ENCODE results near the gene IRAK3.

DNA sequence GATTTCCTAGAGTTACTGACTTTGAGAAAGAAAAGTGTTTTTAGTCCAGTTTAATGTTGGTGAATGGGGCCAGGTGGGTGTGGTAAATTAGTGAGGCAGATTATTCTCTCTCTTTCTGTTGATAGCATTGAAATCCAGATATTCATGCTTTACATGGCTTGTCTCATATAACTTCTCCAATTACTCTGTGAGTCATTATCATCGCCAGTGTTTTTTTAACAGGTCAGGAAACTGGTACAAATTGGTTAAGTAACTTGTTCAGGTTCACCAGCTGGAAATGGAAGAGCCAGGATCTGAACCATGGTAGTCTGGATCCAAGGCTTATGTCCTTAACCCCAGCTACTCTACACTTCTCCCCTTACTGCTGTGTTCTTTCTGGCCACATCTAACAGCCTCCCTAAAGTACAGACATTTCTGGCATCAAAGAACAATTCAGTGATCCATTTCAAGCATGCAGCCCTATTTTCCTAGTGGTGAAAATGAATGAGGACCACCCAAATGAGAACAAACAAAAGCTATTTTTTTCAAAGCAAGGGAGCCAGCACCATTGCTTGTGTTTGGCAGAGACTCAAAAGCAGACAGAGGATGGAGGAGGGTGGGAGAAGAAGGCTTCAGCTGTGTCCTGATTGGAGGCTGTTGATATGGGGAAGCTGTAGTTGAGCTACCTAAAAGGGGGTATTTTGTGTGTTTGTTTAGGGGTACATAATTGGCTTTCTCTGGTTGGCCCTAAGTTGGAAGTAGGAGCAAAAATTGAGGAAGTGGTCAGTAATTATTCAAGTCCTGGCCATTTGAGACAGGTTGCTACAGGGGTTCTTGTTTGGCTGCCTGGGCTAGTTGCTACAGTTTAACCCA is 1.7 kb downstream of the IRAK3 start:
- no peak for TF ChIP-seq NFYB (CRISPR knock-in tag; conservative IDR thresholded peaks at IDR 0.05; ENCODE audit: low read depth)
- TF ChIP-seq, protein P1, sequence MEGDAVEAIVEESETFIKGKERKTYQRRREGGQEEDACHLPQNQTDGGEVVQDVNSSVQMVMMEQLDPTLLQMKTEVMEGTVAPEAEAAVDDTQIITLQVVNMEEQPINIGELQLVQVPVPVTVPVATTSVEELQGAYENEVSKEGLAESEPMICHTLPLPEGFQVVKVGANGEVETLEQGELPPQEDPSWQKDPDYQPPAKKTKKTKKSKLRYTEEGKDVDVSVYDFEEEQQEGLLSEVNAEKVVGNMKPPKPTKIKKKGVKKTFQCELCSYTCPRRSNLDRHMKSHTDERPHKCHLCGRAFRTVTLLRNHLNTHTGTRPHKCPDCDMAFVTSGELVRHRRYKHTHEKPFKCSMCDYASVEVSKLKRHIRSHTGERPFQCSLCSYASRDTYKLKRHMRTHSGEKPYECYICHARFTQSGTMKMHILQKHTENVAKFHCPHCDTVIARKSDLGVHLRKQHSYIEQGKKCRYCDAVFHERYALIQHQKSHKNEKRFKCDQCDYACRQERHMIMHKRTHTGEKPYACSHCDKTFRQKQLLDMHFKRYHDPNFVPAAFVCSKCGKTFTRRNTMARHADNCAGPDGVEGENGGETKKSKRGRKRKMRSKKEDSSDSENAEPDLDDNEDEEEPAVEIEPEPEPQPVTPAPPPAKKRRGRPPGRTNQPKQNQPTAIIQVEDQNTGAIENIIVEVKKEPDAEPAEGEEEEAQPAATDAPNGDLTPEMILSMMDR (IDR thresholded peaks at IDR 0.05) = no peak
- TF ChIP-seq ZNF138 (CRISPR knock-in tag; conservative IDR thresholded peaks at IDR 0.05) = no peak
- TF ChIP-seq TEAD1 (CRISPR knock-in tag; IDR thresholded peaks at IDR 0.05) = no peak
- TF ChIP-seq HMGA2 (CRISPR knock-in tag; IDR thresholded peaks at IDR 0.05) = no peak
